ENCODE measurements around the gene TRIM13.
"Not testable (repeated sequence)": the region's sequence is repeated elsewhere in the genome, so short reads cannot be mapped to it uniquely, and the experiment has no call there.

TRIM13 gene

DNA sequence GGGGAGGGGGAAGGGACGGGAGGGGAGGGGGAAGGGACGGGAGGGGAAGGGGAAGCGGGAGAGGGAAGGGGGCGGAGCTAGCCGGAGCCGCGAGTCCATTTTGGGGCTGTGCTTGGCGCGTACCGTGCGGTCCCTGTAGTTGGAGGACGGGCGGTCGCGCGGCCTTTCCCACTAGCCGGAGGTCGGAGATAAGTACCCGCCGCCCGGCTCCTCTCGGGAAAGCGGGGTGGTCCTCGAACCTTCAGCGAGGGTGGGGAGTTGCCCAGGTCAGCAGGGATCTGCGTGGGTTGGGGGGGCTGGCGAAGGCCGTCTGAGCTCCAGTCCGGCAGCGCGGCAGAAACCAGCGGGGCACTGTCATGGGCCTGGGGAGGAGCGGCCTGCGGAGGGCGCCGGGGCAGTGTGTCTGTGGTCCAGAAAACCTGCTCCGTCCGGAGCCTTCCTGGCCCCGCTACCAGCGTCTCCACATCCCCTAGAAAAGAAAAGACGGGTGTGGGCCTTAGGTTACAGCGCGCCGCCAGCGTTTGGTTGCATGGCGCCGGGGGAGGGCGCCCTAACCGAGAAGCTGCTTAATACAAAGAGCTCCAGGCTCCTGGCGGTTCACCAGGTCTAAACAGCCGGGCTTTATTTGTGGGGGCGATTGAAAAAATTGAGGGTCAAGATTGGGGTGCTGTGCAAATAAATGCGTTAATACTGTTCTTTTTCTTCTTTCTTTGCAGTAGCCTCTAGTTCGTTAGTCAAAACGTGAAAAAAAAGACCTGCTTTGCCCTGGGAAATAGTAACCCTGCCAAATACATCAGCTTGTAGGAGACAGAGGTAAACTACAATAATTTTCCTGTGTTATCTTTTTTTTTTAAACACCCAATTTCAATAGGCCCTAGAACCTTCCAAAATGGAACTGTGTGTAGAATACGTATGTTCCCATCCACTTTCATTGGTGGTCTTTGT lies at the start of gene TRIM13:
TSS of gene TRIM13 (plus strand) at position 92 of the 945 bp plus-strand sequence. CDS start 14,899 bp downstream, outside the sequence.
- peak; percentile 93 for DNase-seq

GRCh38 chr13:49948777-49949270 lies 48.0 kb upstream of the TRIM13 start:
- not testable (repeated sequence) for DNase-seq

- DNase-seq, result no peak
Observed at GRCh38 chr13:49951754-49952535, 44.9 kb upstream of the TRIM13 start.

DNA sequence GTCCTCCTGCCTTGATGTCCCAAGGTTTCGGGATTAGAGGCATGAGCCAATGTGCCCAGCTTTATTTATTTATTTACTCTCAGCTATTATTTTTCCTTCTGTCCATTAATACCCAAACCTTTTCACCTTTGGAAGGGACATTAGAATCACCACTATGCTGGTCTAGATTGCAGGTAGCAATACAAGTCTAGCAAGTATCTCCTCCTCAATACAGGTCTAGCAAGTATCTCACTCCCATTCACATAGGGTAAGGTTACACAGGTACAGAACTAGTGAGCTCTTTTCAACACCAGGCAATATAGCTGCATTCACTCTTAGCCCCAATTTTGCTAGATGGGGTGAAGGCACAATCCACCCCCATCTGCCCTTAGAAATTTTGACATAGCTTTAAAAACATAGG lies 43.3 kb upstream of the TRIM13 start:
- DNase-seq, result no peak

DNA sequence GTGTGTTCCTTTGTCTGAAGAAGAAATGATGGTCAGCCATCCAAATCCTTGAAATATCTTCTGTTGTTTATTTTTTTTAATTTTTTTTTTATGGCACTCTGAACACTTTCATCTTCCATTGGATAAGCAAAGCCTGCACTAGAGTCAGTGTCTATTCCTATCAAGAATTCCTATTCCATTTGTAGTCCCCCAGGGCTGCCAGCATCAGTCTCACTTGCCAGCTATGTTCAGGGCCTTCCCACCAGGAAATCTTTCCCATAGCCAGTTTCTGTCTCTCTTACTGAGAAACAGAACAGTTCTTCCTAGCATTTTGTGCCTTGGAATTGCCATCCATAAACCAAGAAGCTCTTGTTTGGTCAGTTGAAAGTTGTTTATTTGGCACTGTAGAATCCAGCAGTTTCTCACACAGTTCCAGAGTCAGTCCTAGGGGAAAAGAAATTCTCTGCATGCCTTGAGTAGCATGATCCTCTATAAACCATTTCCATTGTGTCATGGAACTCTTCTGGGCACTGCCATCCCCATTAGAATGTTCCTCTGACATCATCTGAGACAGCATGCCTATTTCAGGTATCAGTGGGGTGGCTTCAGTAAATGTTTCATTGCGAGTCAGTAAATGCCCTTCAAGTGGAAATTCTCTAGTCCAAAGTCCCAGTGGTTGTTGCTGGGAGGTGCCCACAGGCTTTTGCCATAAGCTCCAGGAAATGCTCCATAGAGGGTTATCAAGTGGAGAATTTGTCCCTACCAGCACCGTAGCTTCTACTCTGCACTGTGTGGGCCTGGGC lies 42.0 kb upstream of the TRIM13 start:
- DNase-seq, result no peak

GRCh38 chr13:49956131-49956530 lies 40.7 kb upstream of the TRIM13 start:
- no peak for DNase-seq

DNA sequence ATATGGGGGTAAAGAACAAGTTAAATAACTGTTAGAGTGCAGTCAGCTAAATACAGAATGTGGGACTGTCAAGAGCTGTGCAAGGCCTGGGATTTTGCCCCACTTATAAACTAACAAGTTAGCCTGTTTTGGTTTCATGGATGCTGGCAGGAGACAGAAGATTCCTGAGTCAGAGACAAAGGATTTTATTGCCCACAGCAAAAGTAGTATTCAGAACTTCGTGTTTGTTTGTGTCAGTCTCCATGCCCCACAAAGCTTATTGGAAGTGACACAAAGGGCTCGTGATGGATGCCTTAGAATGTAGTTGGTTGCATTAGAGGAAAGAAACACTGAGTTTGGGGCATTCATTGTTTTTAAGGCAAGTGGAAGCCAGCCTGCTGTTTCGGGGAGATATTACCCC lies 38.5 kb upstream of the TRIM13 start:
- DNase-seq, result peak; percentile 21

DNA sequence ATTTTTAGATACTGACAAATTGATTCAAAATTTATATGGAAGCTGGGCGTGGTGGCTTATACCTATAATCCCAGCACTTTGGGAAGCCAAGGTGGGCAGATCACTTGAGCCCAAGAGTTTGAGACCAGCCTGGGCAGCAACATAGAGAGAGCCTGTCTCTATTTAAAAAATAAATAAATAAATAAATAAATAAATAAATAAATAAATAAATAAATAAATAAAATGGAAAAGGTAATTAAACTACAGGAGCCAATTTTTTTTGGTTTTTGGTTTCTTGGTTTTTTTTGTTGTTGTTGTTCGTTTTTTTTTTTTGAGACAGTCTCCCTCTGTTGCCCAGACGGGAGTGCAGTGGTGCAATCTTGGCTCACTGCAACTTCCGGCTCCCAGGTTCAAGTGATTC lies 29.4 kb upstream of the TRIM13 start:
- DNase-seq, result no peak

GRCh38 chr13:49972709-49973108 lies 24.1 kb upstream of the TRIM13 start:
- DNase-seq, result no peak

DNA sequence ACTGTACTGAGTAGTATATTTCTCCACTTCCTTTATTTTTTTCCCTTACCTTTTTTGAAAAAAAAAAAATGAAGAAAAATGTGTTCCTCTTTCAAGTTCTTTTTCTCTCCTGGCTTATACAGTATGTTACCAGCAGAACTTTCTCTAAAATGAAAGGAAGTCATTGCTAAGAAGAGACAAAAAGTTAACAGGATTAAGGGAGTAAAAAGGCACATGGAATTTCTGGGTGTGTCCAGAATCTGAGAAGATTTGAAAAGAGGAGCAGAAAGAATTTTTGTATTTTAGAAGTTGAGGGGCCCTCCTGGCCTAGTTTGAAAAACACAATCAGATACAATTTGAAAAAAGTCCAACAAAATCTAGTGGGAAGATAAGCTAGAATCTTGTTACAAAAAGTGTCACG lies 21.0 kb upstream of the TRIM13 start:
- DNase-seq, result no peak

DNA sequence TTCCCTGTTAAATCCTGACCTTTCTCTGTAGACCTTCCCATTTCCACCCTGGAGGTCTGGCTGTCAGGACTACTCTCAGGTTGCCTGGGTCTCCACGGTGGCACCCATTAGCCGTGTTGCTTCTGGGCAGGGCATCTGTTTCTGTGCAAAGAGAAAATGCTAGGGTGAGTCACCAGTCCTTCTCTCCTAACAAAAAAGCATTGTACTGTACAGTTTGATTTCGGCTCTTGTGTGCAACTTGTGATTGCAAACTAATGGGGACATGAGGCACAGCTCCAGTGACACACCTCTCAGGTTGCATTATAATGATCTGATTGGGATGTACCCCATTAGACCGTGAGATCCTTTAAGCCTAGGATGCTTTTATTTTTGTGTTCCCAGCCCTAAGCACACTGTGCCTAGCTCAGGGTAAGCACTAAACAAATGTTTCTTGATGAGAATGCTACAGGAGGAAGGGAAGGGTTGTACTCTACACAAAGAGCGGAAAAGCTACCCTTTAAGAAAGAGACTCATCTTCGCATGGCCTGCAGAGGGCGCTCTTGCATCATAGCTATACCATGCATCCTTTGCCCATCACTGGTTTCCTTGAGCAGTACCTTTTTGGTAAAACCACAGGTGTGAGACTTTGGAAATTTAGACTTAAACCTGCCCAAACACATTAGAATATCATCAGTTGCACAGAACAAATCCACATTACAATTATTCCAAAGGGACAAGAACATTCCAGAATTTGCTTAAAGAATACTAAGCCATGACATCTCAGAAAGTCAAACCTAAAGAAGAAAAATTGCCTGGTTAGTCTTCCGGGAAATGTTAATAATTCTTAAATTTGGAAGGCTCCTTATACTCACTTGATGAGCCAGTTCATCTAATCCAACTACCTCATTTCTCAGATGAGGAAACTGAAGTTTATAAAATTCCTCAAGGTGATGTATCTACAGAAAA lies 20.3 kb upstream of the TRIM13 start:
- peak; percentile 62 for DNase-seq

DNA sequence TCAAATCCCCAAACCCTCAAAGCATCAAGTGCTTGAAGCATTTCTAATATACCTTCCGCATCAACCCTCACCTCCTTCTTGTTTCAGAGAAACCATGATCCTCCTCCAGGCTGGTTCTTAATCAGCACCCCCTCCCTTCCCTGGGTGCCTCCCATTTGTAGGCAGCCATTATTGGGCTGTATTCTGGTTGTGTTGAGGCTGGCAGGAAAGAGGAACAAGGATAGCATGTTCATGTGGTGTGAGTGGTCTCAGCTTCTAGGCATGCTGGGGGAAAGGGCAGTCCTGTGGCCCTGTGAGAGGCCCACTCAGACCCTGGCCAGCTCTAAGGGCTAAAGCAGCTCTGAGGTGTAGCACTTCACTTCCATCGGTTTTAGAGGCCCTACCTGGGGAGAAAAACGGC lies 18.9 kb upstream of the TRIM13 start:
- no peak for DNase-seq

GRCh38 chr13:49980266-49980665 lies 16.6 kb upstream of the TRIM13 start:
- no peak for DNase-seq

DNA sequence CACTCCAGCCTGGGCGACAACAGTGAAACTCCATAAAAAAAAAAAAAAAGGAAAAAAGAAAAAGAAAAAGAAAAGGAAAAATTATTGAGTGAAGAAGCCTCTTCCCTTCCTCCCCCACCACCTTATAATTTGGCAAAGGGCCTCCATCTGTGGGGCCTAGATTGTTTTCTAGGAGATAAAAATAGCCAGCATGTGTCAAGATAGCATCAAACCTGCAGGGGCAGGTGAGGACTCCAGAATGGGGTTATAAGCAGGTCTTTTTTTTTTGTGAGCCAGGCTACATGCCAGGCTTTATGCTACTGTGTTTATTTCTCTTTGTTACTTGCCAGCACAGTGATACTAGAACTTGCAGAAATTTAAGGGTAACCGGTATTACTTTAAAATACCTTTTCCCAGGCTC lies 11.7 kb upstream of the TRIM13 start:
- DNase-seq, result no peak

DNA sequence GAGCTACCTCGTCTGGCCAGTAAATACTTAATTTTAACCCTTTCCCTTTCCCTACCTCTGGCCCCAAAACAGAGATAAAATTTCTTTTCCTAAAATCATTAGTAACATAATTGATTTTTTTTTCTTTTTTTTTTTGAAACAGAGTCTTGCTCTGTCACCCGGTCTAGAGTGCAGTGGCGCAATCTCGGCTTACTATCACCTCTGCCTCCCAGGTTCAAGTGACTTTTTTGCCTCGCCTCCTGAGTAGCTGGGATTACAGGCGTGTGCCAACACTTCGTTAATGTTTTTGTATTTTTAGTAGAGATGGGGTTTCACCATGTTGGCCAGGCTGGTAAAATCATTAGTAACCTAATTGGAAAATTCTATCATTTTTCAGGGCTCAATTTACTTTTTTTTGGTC lies 10.4 kb upstream of the TRIM13 start:
- no peak for DNase-seq

DNA sequence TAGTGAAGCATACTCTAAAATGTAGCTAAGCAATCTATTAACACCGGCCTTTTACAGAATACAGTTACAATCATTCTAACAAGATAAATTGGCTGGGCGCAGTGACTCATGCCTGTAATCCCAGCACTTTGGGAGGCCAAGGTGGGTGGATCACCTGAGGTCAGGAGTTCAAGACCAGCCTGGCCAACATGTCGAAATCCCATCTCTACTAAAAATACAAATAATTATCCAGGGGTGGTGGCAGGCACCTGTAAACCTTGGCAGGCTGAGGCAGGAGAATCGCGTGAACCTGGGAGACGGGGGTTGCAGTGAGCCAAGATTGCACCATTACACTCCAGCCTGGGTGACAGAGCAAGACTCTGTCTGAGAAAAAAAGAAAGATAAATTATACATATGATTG lies 6.2 kb upstream of the TRIM13 start:
- not testable (repeated sequence) for DNase-seq

DNA sequence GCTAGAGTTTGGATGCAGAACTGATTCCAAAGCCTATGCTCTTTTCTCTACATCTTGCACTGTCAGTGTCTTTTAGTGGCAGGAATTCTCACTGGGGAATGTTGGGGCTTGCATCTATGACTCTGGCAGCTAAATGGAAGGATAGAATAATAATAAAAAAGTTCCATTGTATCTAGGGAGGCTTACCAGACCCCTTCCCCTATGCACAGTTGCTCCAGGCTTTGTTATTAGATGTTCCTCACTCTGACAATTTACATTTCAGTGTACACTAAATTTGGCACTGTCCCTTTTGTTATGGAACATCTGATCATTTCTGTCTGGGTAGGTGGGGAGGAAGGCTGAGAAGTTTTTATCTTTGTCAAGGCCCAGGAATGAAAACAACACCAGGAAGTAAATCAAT lies 3.7 kb upstream of the TRIM13 start:
- no peak for DNase-seq

- no peak for DNase-seq
Observed at GRCh38 chr13:49993666-49994065, 3.2 kb upstream of the TRIM13 start.

- no peak for DNase-seq
Observed at GRCh38 chr13:49995625-49996101, 1.2 kb upstream of the TRIM13 start.

GRCh38 chr13:49996161-49996915 lies 504 bp upstream of the TRIM13 start:
- peak; percentile 92 for DNase-seq

GRCh38 chr13:49997955-49998354 lies 1.1 kb downstream of the TRIM13 start:
- DNase-seq, result no peak

All from midbrain (tissue), 1 donor.